Activated T-helper 1 cell treated with anti-CD3 and anti-CD28 coated beads, Interleukin-12 subunit alpha, Interleukin-12 subunit beta, Interleukin-2, Interleukin-4 antibody, amounts not matched to agents 30 ng/mL and 10 ng/mL and 1 ng/mL, durations not matched to agents 14 hours and 24 hours and 36 hours (primary cell): ENCODE data around the gene GET4. TPM values are rescaled to one million over a fixed set of nuclear protein-coding genes. Genes with fewer than 3 reads are reported as not detected.
A peak's percentile ranks its signal among the peaks of the same experiment; 100 is the strongest.

Source experiments
- DNase-seq: peaks from one replicate; pipeline ENCODE4 v3.0.0; 2021; ENCODE audit warnings: low spot score
- H3K27ac Mint-ChIP-seq: one replicate; pipeline ENCODE4 v1.8.0; 2021; ENCODE audit warnings: mild to moderate bottlenecking, mixed read lengths
- H3K27me3 Mint-ChIP-seq: one replicate; pipeline ENCODE4 v1.8.0; 2022; ENCODE audit warnings: mild to moderate bottlenecking, moderate library complexity, mixed read lengths; ENCODE audit not compliant: insufficient read depth
- H3K36me3 Mint-ChIP-seq: one replicate; pipeline ENCODE4 v1.8.0; 2021; ENCODE audit warnings: low read depth, mixed read lengths
- H3K4me1 Mint-ChIP-seq: one replicate; pipeline ENCODE4 v1.8.0; 2021; ENCODE audit warnings: low read depth, mixed read lengths
- H3K4me3 Mint-ChIP-seq: one replicate; pipeline ENCODE4 v1.8.0; 2021; ENCODE audit warnings: mild to moderate bottlenecking, moderate library complexity, mixed read lengths
- H3K9me3 Mint-ChIP-seq: one replicate; pipeline ENCODE4 v1.8.0; 2021; ENCODE audit warnings: mixed read lengths
- intact Hi-C: fragments of 100-400 bp; cut with micrococcal nuclease; formaldehyde crosslinking; loops from one replicate; pipeline ENCODE4 v1.15.1; 2024
- total RNA-seq: library from RNA; stranded (reverse); gene quantifications from 2 replicates; pipeline ENCODE4 v1.2.3, GENCODE V29; 2022

The GET4 gene
- total RNA-seq, 1 donor from 2014 or later = 38.7 TPM

- H3K9me3 Mint-ChIP-seq = no peaks in the 10 kb centered on the region
- no peaks in the 10 kb centered on the region for H3K27me3 Mint-ChIP-seq
- intact Hi-C loops = no loop called here
- no peaks in the 10 kb centered on the region for H3K36me3 Mint-ChIP-seq
- no peak overlapping the region for H3K4me3 Mint-ChIP-seq
- DNase-seq = no peak
- peaks cover 5% of the 10 kb centered on the region for H3K4me1 Mint-ChIP-seq
- no peak overlapping the region for H3K27ac Mint-ChIP-seq
Measured at GRCh38 chr7:913736-914520, 37.6 kb downstream of the GET4 start.

- no peaks in the 10 kb centered on the region for H3K27me3 Mint-ChIP-seq
Measured at GRCh38 chr7:914521-915194, 38.3 kb downstream of the GET4 start.

DNA sequence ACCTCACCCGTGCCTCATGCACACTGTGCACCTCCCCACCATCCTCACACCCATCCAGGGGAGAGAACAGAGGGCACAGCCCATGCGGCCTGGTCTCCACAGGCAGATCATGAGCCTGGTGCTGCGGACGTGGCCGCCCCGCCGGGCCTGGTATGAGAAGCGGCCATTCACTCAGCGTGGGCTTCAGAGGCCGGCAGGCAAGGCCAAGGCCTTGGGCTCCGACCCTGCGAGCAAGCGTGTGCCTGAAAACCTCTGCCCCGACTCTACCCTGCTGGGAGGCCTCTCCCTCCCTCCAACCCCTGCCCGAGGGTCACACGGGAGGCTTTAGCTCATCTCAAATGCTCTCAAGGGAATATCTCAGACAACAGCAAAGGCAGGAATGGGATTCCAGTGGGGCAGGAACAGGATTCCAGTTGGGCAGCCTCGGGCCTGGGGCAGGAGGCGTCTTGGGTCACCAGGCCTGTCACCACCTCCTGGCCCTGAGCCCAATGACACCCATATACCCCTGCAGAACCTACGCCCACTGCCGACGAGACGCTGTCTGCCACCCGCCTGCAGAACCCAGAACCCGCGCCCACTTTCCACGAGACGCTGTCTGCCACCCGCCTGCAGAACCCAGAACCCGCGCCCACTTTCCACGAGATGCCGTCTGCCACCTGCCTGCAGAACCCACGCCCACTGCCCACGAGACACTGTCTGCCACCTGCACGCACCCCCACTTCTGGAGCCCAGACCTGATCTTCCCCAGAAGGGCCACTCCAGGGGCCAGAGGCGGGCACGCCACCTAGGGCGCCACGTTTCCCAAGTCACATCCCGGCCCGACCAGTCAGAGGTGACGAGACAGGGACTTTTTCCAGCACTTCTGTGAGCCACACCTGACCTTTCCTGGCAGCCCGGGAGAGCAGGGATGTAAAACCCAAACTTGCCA is 39.2 kb downstream of the GET4 start:
- H3K27ac Mint-ChIP-seq = peak overlapping the region; percentile 1
- DNase-seq = no peak

More at GRCh38 chr7:914521-915194, 38.3 kb downstream of the GET4 start:
- intact Hi-C loops = no loop called here
- no peaks in the 10 kb centered on the region for H3K9me3 Mint-ChIP-seq
- no peak overlapping the region for H3K27ac Mint-ChIP-seq
- peaks cover 3% of the 10 kb centered on the region for H3K36me3 Mint-ChIP-seq
- DNase-seq = no peak
- H3K4me1 Mint-ChIP-seq = peaks cover 5% of the 10 kb centered on the region
- H3K4me3 Mint-ChIP-seq = no peak overlapping the region

DNA sequence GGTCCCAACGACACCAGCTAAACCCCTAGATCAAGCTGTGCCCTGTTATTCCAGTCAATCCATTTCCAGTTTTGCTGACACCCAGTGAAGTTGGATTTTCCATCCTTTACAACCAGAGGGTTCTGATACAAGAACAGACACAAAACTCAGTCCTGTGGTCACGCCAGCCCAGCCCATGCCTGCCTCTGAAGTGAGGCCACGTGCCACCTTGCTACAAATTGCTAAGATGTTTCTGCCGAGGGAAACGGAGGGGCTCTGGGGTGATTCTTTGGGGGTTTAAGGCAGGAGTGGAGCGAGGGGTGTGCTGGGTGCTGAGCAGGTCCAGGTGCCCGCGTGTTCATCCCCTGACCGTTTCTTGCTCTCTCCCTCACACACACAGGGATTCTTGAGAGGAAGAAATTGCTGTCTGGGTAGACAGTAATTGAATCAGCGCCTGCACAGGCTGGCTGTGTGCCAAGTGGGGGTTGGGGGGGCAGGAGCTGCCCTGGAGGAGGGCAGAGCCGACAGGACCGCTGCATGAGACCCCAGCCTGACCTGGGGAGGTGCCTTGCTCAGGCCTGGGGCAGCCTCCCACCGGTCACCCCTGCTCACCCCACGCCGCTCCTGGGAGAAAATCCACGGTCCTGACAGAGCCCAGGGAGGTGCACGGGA is 40.1 kb downstream of the GET4 start:
- DNase-seq = no peak
- H3K27ac Mint-ChIP-seq = peak overlapping the region; percentile 1
- intact Hi-C loops = no loop called here
- H3K4me3 Mint-ChIP-seq = no peak overlapping the region
- no peaks in the 10 kb centered on the region for H3K9me3 Mint-ChIP-seq
- peaks cover 7% of the 10 kb centered on the region for H3K36me3 Mint-ChIP-seq
- no peaks in the 10 kb centered on the region for H3K27me3 Mint-ChIP-seq
- H3K4me1 Mint-ChIP-seq = peaks cover 5% of the 10 kb centered on the region

More for the DNA sequence above, 39.2 kb downstream of the GET4 start:
- Mint-ChIP-seq H3K4me1 (peaks cover 5% of the 10 kb centered on the region), H3K9me3 (no peaks in the 10 kb centered on the region), H3K27me3 (no peaks in the 10 kb centered on the region), H3K4me3 (no peak overlapping the region), H3K36me3 (peaks cover 3% of the 10 kb centered on the region)
- intact Hi-C loops = no loop called here

DNA sequence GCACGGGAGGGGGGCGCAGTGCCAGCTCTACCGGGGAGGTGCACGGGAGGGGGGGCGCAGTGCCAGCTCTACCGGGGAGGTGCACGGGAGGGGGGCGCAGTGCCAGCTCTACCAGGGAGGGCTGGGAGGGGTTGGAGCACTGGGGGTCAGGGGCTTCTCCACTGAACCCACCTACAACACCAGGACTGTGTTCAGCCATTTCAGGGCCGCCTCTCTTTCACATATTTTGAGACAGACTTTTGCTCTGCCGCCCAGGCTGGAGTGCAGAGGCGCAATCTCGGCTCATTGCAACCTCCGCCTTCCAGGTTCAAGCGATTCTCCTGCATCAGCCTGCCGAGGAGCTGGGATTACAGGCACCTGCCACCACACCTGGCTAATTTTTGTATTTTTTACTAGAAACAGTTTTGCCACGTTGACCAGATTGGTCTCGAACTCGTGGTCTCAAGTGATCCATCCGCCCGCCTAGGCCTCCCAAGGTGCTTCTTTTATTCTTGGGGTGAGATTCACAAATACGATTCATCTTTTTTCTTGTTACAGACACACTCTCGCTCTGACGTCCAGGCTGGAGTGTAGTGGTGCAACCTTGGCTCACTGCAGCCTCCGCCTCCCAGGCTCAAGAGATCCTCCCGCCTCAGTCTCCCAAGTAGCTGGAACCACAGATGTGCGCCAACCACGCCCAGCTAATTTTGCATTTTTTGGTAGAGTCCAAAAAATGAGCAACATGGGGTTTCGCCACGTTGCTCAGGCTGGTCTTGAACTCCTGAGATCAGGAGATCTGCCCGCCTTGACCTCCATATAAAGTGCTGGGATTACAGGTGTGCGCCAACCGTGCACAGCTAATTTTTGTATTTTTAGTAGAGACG is 41.1 kb downstream of the GET4 start:
- H3K36me3 Mint-ChIP-seq = peaks cover 8% of the 10 kb centered on the region
- no peak overlapping the region for H3K27ac Mint-ChIP-seq
- H3K4me3 Mint-ChIP-seq = no peak overlapping the region
- intact Hi-C loops = no loop called here
- no peaks in the 10 kb centered on the region for H3K27me3 Mint-ChIP-seq
- DNase-seq = no peak
- no peaks in the 10 kb centered on the region for H3K9me3 Mint-ChIP-seq
- H3K4me1 Mint-ChIP-seq = peaks cover 8% of the 10 kb centered on the region

GRCh38 chr7:918118-918425 is 41.7 kb downstream of the GET4 start:
- no peak overlapping the region for H3K4me3 Mint-ChIP-seq
- H3K27me3 Mint-ChIP-seq = peaks cover under 1% of the 10 kb centered on the region
- DNase-seq = no peak
- H3K9me3 Mint-ChIP-seq = no peaks in the 10 kb centered on the region
- H3K27ac Mint-ChIP-seq = no peak overlapping the region
- peaks cover 14% of the 10 kb centered on the region for H3K4me1 Mint-ChIP-seq
- H3K36me3 Mint-ChIP-seq = peaks cover 8% of the 10 kb centered on the region
- intact Hi-C loops = no loop called here

DNA sequence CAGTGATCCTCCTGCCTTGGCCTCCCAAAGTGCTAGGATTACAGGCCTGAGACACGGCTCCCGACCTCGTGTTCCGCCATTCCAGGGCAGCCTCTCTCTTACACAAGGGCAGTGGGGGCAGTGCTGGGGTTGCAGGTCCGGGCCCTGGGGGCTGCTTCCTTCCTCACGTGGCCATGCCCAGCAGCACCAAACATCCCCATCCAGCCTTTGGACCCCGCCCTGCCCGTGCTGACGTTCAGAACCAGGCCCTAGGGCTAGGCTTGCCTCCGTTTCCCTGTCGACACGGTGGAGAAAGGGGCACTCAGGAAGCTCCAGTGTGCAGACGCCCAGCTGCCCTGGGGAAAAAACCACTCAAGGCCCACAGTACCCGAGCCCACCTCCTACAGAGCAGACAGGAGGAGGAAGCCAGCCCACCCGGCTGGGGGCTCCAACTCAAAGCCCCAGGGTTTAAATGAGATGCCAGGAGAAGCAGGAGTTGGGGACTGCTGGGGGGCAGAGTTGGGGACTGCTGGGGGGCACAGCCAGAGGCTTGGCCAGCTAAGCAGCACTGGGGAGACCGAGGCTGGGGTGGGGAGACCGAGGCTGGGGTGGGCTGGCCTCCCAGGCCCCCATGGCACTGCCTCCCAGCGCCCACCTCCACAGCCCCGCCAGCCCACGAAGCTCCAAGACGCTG is 42.2 kb downstream of the GET4 start:
- intact Hi-C loops = no loop called here
- peaks cover 19% of the 10 kb centered on the region for H3K4me1 Mint-ChIP-seq
- no peaks in the 10 kb centered on the region for H3K9me3 Mint-ChIP-seq
- H3K27ac Mint-ChIP-seq = no peak overlapping the region
- no peak for DNase-seq
- peaks cover 8% of the 10 kb centered on the region for H3K36me3 Mint-ChIP-seq
- no peak overlapping the region for H3K4me3 Mint-ChIP-seq
- H3K27me3 Mint-ChIP-seq = peaks cover 4% of the 10 kb centered on the region

DNA sequence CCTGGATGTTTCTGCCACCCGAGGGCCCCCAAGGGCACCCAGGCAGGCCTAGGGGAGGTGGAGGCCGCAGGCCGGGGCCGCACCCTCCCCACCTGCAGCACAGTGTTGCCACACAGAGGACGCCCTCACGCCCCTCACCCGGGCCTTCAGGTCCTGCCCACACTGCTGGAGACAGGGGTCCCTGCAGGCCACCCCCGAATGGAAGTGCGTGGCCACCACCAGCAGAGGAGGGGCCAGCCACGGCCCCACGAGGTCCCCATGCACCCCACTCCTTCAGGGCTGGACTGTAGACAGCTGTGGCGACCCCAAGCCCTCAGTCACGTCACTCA is 42.7 kb downstream of the GET4 start:
- Mint-ChIP-seq H3K4me3 (no peak overlapping the region), H3K27ac (no peak overlapping the region), H3K27me3 (peaks cover 4% of the 10 kb centered on the region), H3K4me1 (peaks cover 19% of the 10 kb centered on the region), H3K9me3 (no peaks in the 10 kb centered on the region), H3K36me3 (peaks cover 8% of the 10 kb centered on the region)
- no peak for DNase-seq
- intact Hi-C loops = no loop called here

DNA sequence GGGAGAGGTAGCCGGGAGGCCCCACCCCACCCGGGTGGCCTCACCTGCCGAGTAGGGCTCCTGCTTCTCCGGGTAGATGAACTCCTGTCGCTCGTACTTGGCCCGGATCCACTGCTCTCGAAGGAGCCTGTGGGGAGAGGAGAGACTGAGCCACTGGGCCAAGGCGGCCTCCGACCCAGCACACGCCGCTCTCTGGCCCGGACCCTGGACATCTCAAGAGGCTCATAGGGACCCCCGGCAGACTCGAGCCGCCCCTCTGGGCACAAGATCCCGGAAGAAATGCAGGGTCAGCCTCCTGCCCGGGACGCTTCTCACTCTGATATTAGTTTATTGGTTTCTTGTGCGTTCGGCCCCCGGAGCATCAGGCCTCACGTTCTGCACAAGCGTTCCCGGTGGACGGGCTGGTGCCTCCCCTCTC is 43.6 kb downstream of the GET4 start:
- intact Hi-C loops = loop anchor here (5.0 kb wide), 1 partner anchor 122 kb away; the partner anchor contains the start of gene GPR146
- Mint-ChIP-seq H3K27me3 (peaks cover 4% of the 10 kb centered on the region), H3K4me3 (no peak overlapping the region), H3K36me3 (peaks cover 8% of the 10 kb centered on the region), H3K27ac (no peak overlapping the region), H3K4me1 (peaks cover 25% of the 10 kb centered on the region), H3K9me3 (no peaks in the 10 kb centered on the region)
- DNase-seq = no peak

DNA sequence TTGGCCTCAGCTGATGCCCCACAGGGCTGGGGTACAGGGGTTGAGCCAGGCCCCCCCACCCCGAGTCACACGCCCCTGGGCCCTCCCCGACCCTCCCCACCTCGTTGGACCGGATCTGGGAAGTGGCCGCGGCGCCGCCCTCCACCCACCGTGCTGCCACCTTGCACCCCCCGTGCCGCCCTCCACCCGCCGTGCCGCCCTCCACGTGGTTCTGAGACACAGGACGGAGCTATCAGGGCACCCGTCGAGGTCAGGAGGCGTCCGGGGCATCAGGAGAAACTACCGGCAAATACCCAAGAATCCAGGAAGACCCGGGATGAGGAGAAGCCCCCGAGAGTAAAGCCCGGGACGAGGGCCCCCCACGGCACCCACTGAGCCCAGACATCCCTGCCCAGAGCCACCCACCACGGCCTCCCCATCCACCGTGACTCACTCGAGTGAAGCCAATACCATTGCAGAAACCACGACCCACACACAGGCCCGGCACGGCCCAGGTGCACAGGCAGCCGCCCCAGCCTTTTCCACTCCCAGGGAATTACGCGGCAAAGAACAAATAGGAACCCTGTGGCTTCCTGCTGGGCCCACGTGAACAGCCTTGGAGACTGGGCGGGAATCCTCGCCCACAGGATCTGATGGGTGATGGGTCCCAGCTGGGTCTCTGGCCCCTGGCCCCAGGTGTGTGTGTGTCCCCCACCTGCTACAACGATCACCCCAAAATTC is 44.2 kb downstream of the GET4 start:
- H3K27me3 Mint-ChIP-seq = peaks cover 4% of the 10 kb centered on the region
- peak overlapping the region; percentile 78 for H3K27ac Mint-ChIP-seq
- DNase-seq = no peak
- intact Hi-C loops = loop anchor here (5.0 kb wide), 1 partner anchor 122 kb away; the partner anchor contains the start of gene GPR146
- no peaks in the 10 kb centered on the region for H3K9me3 Mint-ChIP-seq
- peaks cover 8% of the 10 kb centered on the region for H3K36me3 Mint-ChIP-seq
- peak overlapping the region; percentile 31 for H3K4me3 Mint-ChIP-seq
- peaks cover 25% of the 10 kb centered on the region for H3K4me1 Mint-ChIP-seq

GRCh38 chr7:921071-921461 is 44.7 kb downstream of the GET4 start:
- Mint-ChIP-seq H3K4me3 (peak overlapping the region; percentile 31), H3K9me3 (no peaks in the 10 kb centered on the region), H3K27ac (peak overlapping the region; percentile 78), H3K36me3 (peaks cover 8% of the 10 kb centered on the region), H3K4me1 (peaks cover 23% of the 10 kb centered on the region), H3K27me3 (peaks cover 4% of the 10 kb centered on the region)
- DNase-seq = no peak
- intact Hi-C loops = loop anchor here (5.0 kb wide), 1 partner anchor 121 kb away; the partner anchor contains the start of gene GPR146
